H1 (cell line): ENCODE data around the gene PLEKHM3. TPM values are rescaled to one million over a fixed set of nuclear protein-coding genes. Genes with fewer than 3 reads are reported as not detected.
A peak's percentile ranks its signal among the peaks of the same experiment; 100 is the strongest.

Source experiments
- CTCF ChIA-PET: fragments of 300-600 bp; sonication (Branson Sonifier 250); formaldehyde crosslinking; loops from one replicate; lab custom pipeline; 2021; ENCODE audit not compliant: partially characterized antibody; lab: Charles Lee
- POLR2A ChIA-PET: fragments of 300-600 bp; sonication (Branson Sonifier 250); formaldehyde crosslinking; loops from one replicate; lab custom pipeline; 2021; ENCODE audit warnings: inconsistent platforms; ENCODE audit not compliant: partially characterized antibody; lab: Charles Lee
- DNase-seq, 2 experiments: peaks; one replicate each; pipeline versions ENCODE4 v3.0.0 to v3.0.0-alpha.2; 2010 to 2022; ENCODE audit warnings: low spot score in 2 of 2, low read depth in 1 of 2, mixed read lengths in 1 of 2
- FAIRE-seq: peaks from 2 replicates; lab custom pipeline; 2011; peaks lifted over from hg19 to GRCh38; lab: Jason Lieb, UNC
- H2AFZ ChIP-seq: 2 replicates; pipeline ENCODE4 v1.8.1; 2012; ENCODE audit warnings: low read length, inconsistent platforms
- H2AK5ac ChIP-seq: 2 replicates; pipeline ENCODE4 v1.6.1; 2013; ENCODE audit warnings: low read depth, low read length
- H2BK120ac ChIP-seq: replicated peaks from 2 replicates; pipeline ENCODE3; 2013; ENCODE audit warnings: low read depth, low read length, inconsistent platforms
- H2BK12ac ChIP-seq: 2 replicates; pipeline ENCODE4 v1.6.1; 2013; ENCODE audit warnings: low read depth, low read length
- H2BK15ac ChIP-seq: 2 replicates; pipeline ENCODE4 v1.6.1; 2013; ENCODE audit warnings: low read length
- H2BK20ac ChIP-seq: 2 replicates; pipeline ENCODE4 v1.6.1; 2013; ENCODE audit warnings: low read length
- H2BK5ac ChIP-seq: 2 replicates; pipeline ENCODE4 v1.6.1; 2013; ENCODE audit warnings: low read depth, low read length
- H3K14ac ChIP-seq: 2 replicates; pipeline ENCODE4 v1.6.1; 2013; ENCODE audit warnings: inconsistent platforms; ENCODE audit not compliant: insufficient read length
- H3K18ac ChIP-seq: 2 replicates; pipeline ENCODE4 v1.6.1; 2013; ENCODE audit warnings: low read length; ENCODE audit errors: extremely low read depth
- H3K23ac ChIP-seq: 2 replicates; pipeline ENCODE4 v1.6.1; 2013; ENCODE audit warnings: inconsistent platforms; ENCODE audit not compliant: insufficient read length
- H3K23me2 ChIP-seq: 2 replicates; pipeline ENCODE4 v1.6.1; 2013; ENCODE audit warnings: low read depth, low read length
- H3K27ac ChIP-seq: 2 replicates; pipeline ENCODE4 v1.6.1; 2011; ENCODE audit warnings: low read depth, low read length, inconsistent platforms
- H3K27me3 ChIP-seq, 4 experiments: replicated peaks in 1 of 4; 1 replicate in 1 of 4; 2 replicates in 3 of 4; pipeline versions ENCODE4 v1.6.1 to v1.8.1; 2011 to 2013; ENCODE audit warnings: low read length in 3 of 4, mild to moderate bottlenecking in 3 of 4, inconsistent platforms in 2 of 4, mixed read lengths in 2 of 4, moderate library complexity in 1 of 4; ENCODE audit not compliant: control insufficient read depth in 3 of 4, insufficient read depth in 3 of 4; ENCODE audit errors: extremely low read depth in 1 of 4
- H3K36me3 ChIP-seq, 4 experiments: 2 replicates each; pipeline versions ENCODE4 v1.6.1 to v1.8.1; 2011 to 2013; ENCODE audit warnings: mild to moderate bottlenecking in 4 of 4, low read length in 3 of 4, moderate library complexity in 2 of 4, control low read depth in 1 of 4, inconsistent platforms in 1 of 4; ENCODE audit not compliant: insufficient read depth in 4 of 4, control insufficient read depth in 2 of 4
- H3K4ac ChIP-seq: replicated peaks from 2 replicates; pipeline ENCODE3; 2013; ENCODE audit warnings: low read length, low read depth, mixed read lengths, inconsistent platforms; ENCODE audit not compliant: insufficient read length
- H3K4me1 ChIP-seq, 4 experiments: replicated peaks in 1 of 4; 1 replicate in 1 of 4; 2 replicates in 3 of 4; pipeline versions ENCODE4 v1.6.1 to v1.8.1; 2011 to 2013; ENCODE audit warnings: low read length in 3 of 4, inconsistent platforms in 2 of 4, mixed read lengths in 1 of 4; ENCODE audit not compliant: insufficient read depth in 4 of 4, control insufficient read depth in 3 of 4
- H3K4me2 ChIP-seq, 2 experiments: 2 replicates each; pipeline versions ENCODE4 v1.6.1 to v1.8.1; 2011 to 2013; ENCODE audit warnings: low read depth in 2 of 2, low read length in 2 of 2, control low read depth in 1 of 2, inconsistent platforms in 1 of 2, mild to moderate bottlenecking in 1 of 2; ENCODE audit not compliant: insufficient read depth in 1 of 2
- H3K4me3 ChIP-seq, 4 experiments: fragments of 200-600, 300-600 bp in 1 of 4; sonication (generic), shearing (Covaris generic), sonication (Bioruptor Twin) in 1 of 4; 2 replicates each; pipeline versions ENCODE4 v1.5.1 to v1.8.1; 2011 to 2016; ENCODE audit warnings: low read length in 4 of 4, low read depth in 3 of 4, control low read depth in 2 of 4, inconsistent platforms in 2 of 4, mild to moderate bottlenecking in 2 of 4, mixed read lengths in 1 of 4, moderate library complexity in 1 of 4; ENCODE audit not compliant: insufficient read depth in 2 of 4; ENCODE audit errors: extremely low read depth in 1 of 4
- H3K56ac ChIP-seq: replicated peaks from 2 replicates; pipeline ENCODE3; 2013; ENCODE audit warnings: low read depth, mild to moderate bottlenecking, mixed read lengths, low read length, inconsistent platforms; ENCODE audit not compliant: insufficient read length
- H3K79me1 ChIP-seq: 2 replicates; pipeline ENCODE4 v1.6.1; 2013; ENCODE audit warnings: low read depth, low read length, control low read depth
- H3K79me2 ChIP-seq, 2 experiments: 2 replicates each; pipeline versions ENCODE4 v1.6.1 to v1.8.1; 2012 to 2013; ENCODE audit warnings: low read length in 2 of 2, mild to moderate bottlenecking in 2 of 2, inconsistent platforms in 1 of 2; ENCODE audit not compliant: insufficient read depth in 2 of 2, control insufficient read depth in 1 of 2
- H3K9ac ChIP-seq, 4 experiments: replicated peaks in 1 of 4; 1 replicate in 1 of 4; 2 replicates in 3 of 4; pipeline versions ENCODE4 v1.6.1 to v1.8.1; 2011 to 2013; ENCODE audit warnings: low read depth in 3 of 4, low read length in 3 of 4, control low read depth in 2 of 4, mild to moderate bottlenecking in 2 of 4, moderate library complexity in 2 of 4, inconsistent platforms in 1 of 4; ENCODE audit errors: extremely low read depth in 1 of 4
- H3K9me3 ChIP-seq, 2 experiments: 2 replicates each; pipeline versions ENCODE4 v1.6.1 to v1.8.1; 2012 to 2013; ENCODE audit warnings: mild to moderate bottlenecking in 2 of 2, moderate library complexity in 2 of 2, control low read depth in 1 of 2, inconsistent platforms in 1 of 2, low read depth in 1 of 2, low read length in 1 of 2, mixed read lengths in 1 of 2; ENCODE audit not compliant: insufficient read depth in 2 of 2
- H4K20me1 ChIP-seq, 2 experiments: replicated peaks in 1 of 2; 2 replicates each; pipeline versions ENCODE3 to v1.8.1; 2011 to 2013; ENCODE audit warnings: inconsistent platforms in 2 of 2, low read length in 2 of 2, mild to moderate bottlenecking in 1 of 2; ENCODE audit not compliant: insufficient read depth in 2 of 2, control insufficient read depth in 1 of 2
- H4K5ac ChIP-seq: 2 replicates; pipeline ENCODE4 v1.6.1; 2013; ENCODE audit warnings: low read length, low read depth, mixed read lengths, inconsistent platforms; ENCODE audit not compliant: insufficient read length
- H4K8ac ChIP-seq: 2 replicates; pipeline ENCODE4 v1.8.0; 2013; ENCODE audit warnings: mild to moderate bottlenecking, moderate library complexity, low read length, inconsistent platforms; ENCODE audit not compliant: insufficient read depth; ENCODE audit errors: extremely low read depth
- H4K91ac ChIP-seq: replicated peaks from 2 replicates; pipeline ENCODE3; 2013; ENCODE audit warnings: low read length, mixed read lengths, inconsistent platforms; ENCODE audit not compliant: insufficient read length
- ASH2L ChIP-seq: fragments of 200-600, 300-600 bp; sonication (generic); IDR thresholded peaks from one replicate; pipeline ENCODE4 v1.7.1; 2017; ENCODE audit warnings: low read length
- BCL11A ChIP-seq, 2 experiments: IDR thresholded peaks; one replicate each; pipeline ENCODE4 v1.6.1; 2011; ENCODE audit warnings: low read depth in 2 of 2, low read length in 2 of 2, mild to moderate bottlenecking in 2 of 2
- CBX5 ChIP-seq: fragments of 300-800, 300-1000 bp; sonication (generic); IDR thresholded peaks from 2 replicates; pipeline ENCODE4 v1.7.1; 2016; ENCODE audit warnings: antibody characterized with exemption, low read length, low read depth
- FOSL1 ChIP-seq: IDR thresholded peaks from 2 replicates; pipeline ENCODE4 v1.6.1; 2011; ENCODE audit warnings: mild to moderate bottlenecking, low read depth, low read length, moderate library complexity; ENCODE audit not compliant: insufficient read depth
- GTF2F1 ChIP-seq: IDR thresholded peaks from 2 replicates; pipeline ENCODE4 v1.6.1; 2012; ENCODE audit warnings: low read depth, low read length, improper control_type of control experiment, borderline replicate concordance
- HDAC2 ChIP-seq, 2 experiments: fragments of 300-600 bp in 1 of 2; sonication (generic) in 1 of 2; IDR thresholded peaks; 2 replicates each; pipeline ENCODE4 v1.6.1; 2011 to 2012; ENCODE audit warnings: low read depth in 2 of 2, low read length in 2 of 2, mild to moderate bottlenecking in 2 of 2, moderate library complexity in 2 of 2, borderline replicate concordance in 1 of 2, inconsistent platforms in 1 of 2
- NRF1 ChIP-seq: IDR thresholded peaks from 2 replicates; pipeline ENCODE4 v1.6.1; 2011; ENCODE audit warnings: mild to moderate bottlenecking, low read depth, low read length, improper control_type of control experiment
- RNF2 ChIP-seq: fragments of 200-900, 300-1000 bp; sonication (generic); IDR thresholded peaks from 2 replicates; pipeline ENCODE4 v1.7.1; 2016; ENCODE audit warnings: borderline replicate concordance, low read depth, mild to moderate bottlenecking, antibody characterized with exemption, low read length; ENCODE audit not compliant: poor library complexity, severe bottlenecking; ENCODE audit errors: missing control alignments
- SUZ12 ChIP-seq: fragments of 200-600 bp; sonication (generic); IDR thresholded peaks from 2 replicates; pipeline ENCODE4 v1.6.1; 2012; ENCODE audit warnings: mild to moderate bottlenecking, inconsistent platforms, low read length, moderate library complexity, mixed read lengths
- WGBS, 2 experiments: shearing (Covaris generic) in 1 of 2; methylation state at CpG; one replicate each; pipeline versions ENCODE4 v1.1.6 to v1.1.7; 2013 to 2015; ENCODE audit warnings: low lambda C conversion rate in 2 of 2, mixed read lengths in 2 of 2, inconsistent platforms in 1 of 2, low coverage in 1 of 2, missing lambda C conversion rate in 1 of 2; ENCODE audit not compliant: insufficient replicate concordance in 2 of 2, insufficient coverage in 1 of 2, insufficient read length in 1 of 2; ENCODE audit errors: extremely low coverage in 1 of 2, missing lambda C conversion rate in 1 of 2; 5-methylcytosine and 5-hydroxymethylcytosine counted together
- polyA plus RNA-seq, 7 experiments: library from polyadenylated mRNA; depleted of rRNA in 3 of 7; stranded (reverse) in 5 of 7; unstranded in 2 of 7; fragments of >200 nt in 5 of 7; fragments of 200-250 nt in 2 of 7; gene quantifications; 1 replicate in 5 of 7; 2 replicates in 1 of 7; 4 replicates in 1 of 7; pipeline versions ENCODE4 v1.2.1 to v1.2.3, GENCODE V29; 2011 to 2013; ENCODE audit warnings: missing spikeins in 2 of 7, mixed read lengths in 2 of 7
- total RNA-seq: library from RNA; stranded (reverse); fragmentation: NEBNext Ultra II Directional; extraction: Animal tissue kit (Norgen Biotek cat#: 25700); gene quantifications from 2 replicates; pipeline ENCODE4 v1.2.1, GENCODE V29; 2021
- TF ChIP-seq, protein P1 (sequence below): IDR thresholded peaks from 2 replicates; pipeline ENCODE4 v1.6.1; 2012; ENCODE audit warnings: inconsistent platforms

The PLEKHM3 gene
- total and polyA plus RNA-seq, 2 of the 8 experiments (the other 6 are each of a cell fraction or from before 2014, with no cell fraction given), result 2.3 to 5.8 TPM

DNA sequence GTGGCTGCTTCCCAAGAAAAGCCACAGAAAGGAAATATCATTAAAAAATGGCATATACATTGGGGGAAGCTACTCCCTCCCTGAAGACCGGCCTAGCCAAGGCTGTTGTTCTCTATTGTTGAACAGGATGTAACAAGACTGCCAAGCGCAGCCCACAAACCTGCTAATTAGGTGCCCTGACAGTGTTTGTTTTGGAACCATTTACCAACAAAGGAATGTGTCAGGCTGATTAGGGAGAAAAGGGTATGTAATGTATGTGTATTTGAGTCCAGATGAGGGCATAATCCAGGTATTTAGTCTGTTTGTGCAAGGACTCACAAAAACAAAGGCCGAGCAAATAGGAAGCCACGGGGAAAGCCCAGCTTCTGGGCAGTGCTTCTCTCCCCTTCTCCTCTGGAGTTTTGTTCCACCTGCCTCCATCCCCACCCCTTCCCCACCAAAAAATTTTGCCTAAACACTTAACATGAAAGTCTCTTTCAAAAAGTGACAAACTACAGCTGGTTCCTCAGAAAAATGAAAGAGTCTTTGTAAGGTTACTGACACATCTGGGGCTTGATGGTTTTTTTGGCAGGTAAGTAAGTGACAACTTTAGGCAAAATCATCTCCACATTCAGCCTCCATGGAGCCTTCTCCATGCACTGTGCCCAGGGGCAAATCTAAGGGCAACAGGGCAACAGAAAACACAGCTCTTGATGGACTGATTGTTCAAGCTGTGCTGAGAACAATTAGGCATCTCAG, 177.4 kb downstream of the PLEKHM3 start:
- no peaks in the 10 kb centered on the region for H3K27me3 ChIP-seq
- no peaks in the 10 kb centered on the region for H3K36me3 ChIP-seq
- FAIRE-seq (no peak), DNase-seq (no peak)
- no peak overlapping the region for H3K18ac ChIP-seq
- H3K23ac ChIP-seq, result no peak overlapping the region
- H4K91ac ChIP-seq, result peak overlapping the region; percentile 67
- no peak overlapping the region for H4K5ac ChIP-seq
- H3K23me2 ChIP-seq, result no peaks in the 10 kb centered on the region
- H2AK5ac ChIP-seq, result 0 out of 2 replicates have a peak overlapping the region, but pooled peaks have one; percentile 65
- no peak overlapping the region for H3K27ac ChIP-seq
- H4K20me1 ChIP-seq, result no peaks in the 10 kb centered on the region
- 0 out of 2 replicates have a peak overlapping the region, but pooled peaks have one; percentile 53 for H2BK15ac ChIP-seq
- no peak overlapping the region for H3K14ac ChIP-seq
- no peaks in the 10 kb centered on the region for H3K79me1 ChIP-seq
- POLR2A ChIA-PET, result interaction anchor here (1.0 kb wide), 1 partner anchor 34 kb away, joined by 3 read pairs; no protein-coding TSS in a partner anchor
- no peak overlapping the region for H3K56ac ChIP-seq
- no peak for TF ChIP-seq BCL11A (IDR thresholded peaks at IDR 0.05; ENCODE audit: low read depth in 2 of 2, low read length in 2 of 2)
- TF ChIP-seq CBX5, result no peak
- no peak for TF ChIP-seq HDAC2 (IDR thresholded peaks at IDR 0.05; ENCODE audit: borderline replicate concordance in 1 of 2, low read depth in 2 of 2, low read length in 2 of 2)
- no peak for TF ChIP-seq ASH2L
- TF ChIP-seq SUZ12, result no peak
- no peak for TF ChIP-seq FOSL1
- TF ChIP-seq GTF2F1, result no peak
- no peak for TF ChIP-seq RNF2
- TF ChIP-seq, protein P1, sequence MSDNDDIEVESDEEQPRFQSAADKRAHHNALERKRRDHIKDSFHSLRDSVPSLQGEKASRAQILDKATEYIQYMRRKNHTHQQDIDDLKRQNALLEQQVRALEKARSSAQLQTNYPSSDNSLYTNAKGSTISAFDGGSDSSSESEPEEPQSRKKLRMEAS, result no peak
- TF ChIP-seq NRF1, result no peak
- H2BK20ac ChIP-seq, result no peak overlapping the region; the same call in 1 of the 2 replicates
- H3K4me2 ChIP-seq, result no peak overlapping the region
- H2BK12ac ChIP-seq, result no peak overlapping the region
- no peak overlapping the region for H3K4me3 ChIP-seq
- H3K79me2 ChIP-seq, result no peaks in the 10 kb centered on the region
- CTCF ChIA-PET, result interaction anchor here (0.8 to 1.6 kb wide), 7 partner anchors 11 to 300 kb away, joined by 3 to 5 read pairs (median 3); no protein-coding TSS in a partner anchor
- H2BK5ac ChIP-seq, result no peak overlapping the region
- H3K4ac ChIP-seq, result no peak overlapping the region
- peaks cover 0 to 5% (median 2%) of the 10 kb centered on the region in 4 experiments; a peak in 2 of 7 replicates for H3K4me1 ChIP-seq
- no peak overlapping the region for H4K8ac ChIP-seq
- WGBS, 2 experiments, result 88% methylated on average over 4 of the region's 4 CpGs; no CpG with 5 or more reads in 1 of the 2 experiments
- no peak overlapping the region for H2AFZ ChIP-seq
- H2BK120ac ChIP-seq, result no peak overlapping the region
- H3K9me3 ChIP-seq, result no peaks in the 10 kb centered on the region
- H3K9ac ChIP-seq, result no peak overlapping the region
